OCI-LY1 (cell line): ENCODE data around the gene PXK.
A peak's percentile ranks its signal among the peaks of the same experiment; 100 is the strongest.

Experiments
- H2AFZ ChIP-seq: fragments of 200-600 bp; sonication (generic), shearing (Covaris generic); 2 replicates; pipeline ENCODE4 v1.6.0; 2014; ENCODE audit warnings: antibody characterized with exemption, mild to moderate bottlenecking, low read length
- H3F3A ChIP-seq: fragments of 200-600 bp; sonication (generic), shearing (Covaris generic); 2 replicates; pipeline ENCODE4 v1.6.0; 2014; ENCODE audit warnings: mild to moderate bottlenecking, antibody characterized with exemption, low read length, moderate library complexity; ENCODE audit not compliant: insufficient read depth
- H3K27ac ChIP-seq: fragments of 200-600 bp; sonication (generic); 2 replicates; pipeline ENCODE4 v1.5.1; 2014; ENCODE audit warnings: low read length, mixed run types, mild to moderate bottlenecking, low read depth; ENCODE audit not compliant: poor library complexity, severe bottlenecking
- H3K27me3 ChIP-seq: fragments of 200-600 bp; sonication (generic); 2 replicates; pipeline ENCODE4 v1.6.0; 2014; ENCODE audit warnings: antibody characterized with exemption, mild to moderate bottlenecking, low read length, moderate library complexity; ENCODE audit not compliant: insufficient read depth
- H3K36me3 ChIP-seq: fragments of 200-600 bp; sonication (generic); 2 replicates; pipeline ENCODE4 v1.6.1; 2014; ENCODE audit warnings: mild to moderate bottlenecking, antibody characterized with exemption, low read length, moderate library complexity, mixed read lengths; ENCODE audit not compliant: insufficient read depth
- H3K4me1 ChIP-seq: fragments of 200-600 bp; sonication (generic); 2 replicates; pipeline ENCODE4 v1.5.1; 2014; ENCODE audit warnings: mild to moderate bottlenecking, low read length, moderate library complexity; ENCODE audit not compliant: insufficient read depth, severe bottlenecking
- H3K4me2 ChIP-seq: fragments of 200-600 bp; sonication (generic), shearing (Covaris generic); 2 replicates; pipeline ENCODE4 v1.6.1; 2014; ENCODE audit warnings: low read length
- H3K4me3 ChIP-seq: fragments of 200-600 bp; sonication (generic); 2 replicates; pipeline ENCODE4 v1.5.1; 2014; ENCODE audit warnings: low read length, low read depth, mild to moderate bottlenecking, mixed read lengths; ENCODE audit not compliant: poor library complexity, severe bottlenecking
- H3K79me2 ChIP-seq: fragments of 200-600 bp; shearing (Covaris generic); 2 replicates; pipeline ENCODE4 v1.6.1; 2016; ENCODE audit warnings: mixed run types, low read length, mixed read lengths; ENCODE audit not compliant: insufficient read depth
- H3K9ac ChIP-seq: fragments of 200-600 bp; sonication (generic), shearing (Covaris generic); 2 replicates; pipeline ENCODE4 v1.6.1; 2014; ENCODE audit warnings: mild to moderate bottlenecking, low read length, mixed read lengths
- H3K9me2 ChIP-seq: fragments of 200-600 bp; sonication (generic), shearing (Covaris generic); 2 replicates; pipeline ENCODE4 v1.6.1; 2014; ENCODE audit warnings: low read depth, mild to moderate bottlenecking, low read length, mixed read lengths
- H3K9me3 ChIP-seq: fragments of 200-600 bp; shearing (Covaris generic); 2 replicates; pipeline ENCODE4 v1.6.1; 2014; ENCODE audit warnings: low read length, mixed read lengths
- H4K20me1 ChIP-seq: fragments of 200-600 bp; sonication (generic), shearing (Covaris generic); 2 replicates; pipeline ENCODE4 v1.6.0; 2016; ENCODE audit warnings: mild to moderate bottlenecking, low read length; ENCODE audit not compliant: insufficient read depth
- EZH2 ChIP-seq: fragments of 200-600 bp; sonication (generic), shearing (Covaris generic); IDR thresholded peaks from 2 replicates; pipeline ENCODE4 v1.8.0; 2017; ENCODE audit warnings: borderline replicate concordance, mixed run types, mild to moderate bottlenecking, antibody characterized with exemption, low read length, moderate library complexity, mixed read lengths
- TF ChIP-seq, protein P1 (sequence below): fragments of 200-600 bp; sonication (generic), shearing (Covaris generic); IDR thresholded peaks from 2 replicates; pipeline ENCODE4 v1.5.1; 2017; ENCODE audit warnings: mild to moderate bottlenecking, antibody characterized with exemption, low read length, moderate library complexity, mixed read lengths

Gene PXK

DNA sequence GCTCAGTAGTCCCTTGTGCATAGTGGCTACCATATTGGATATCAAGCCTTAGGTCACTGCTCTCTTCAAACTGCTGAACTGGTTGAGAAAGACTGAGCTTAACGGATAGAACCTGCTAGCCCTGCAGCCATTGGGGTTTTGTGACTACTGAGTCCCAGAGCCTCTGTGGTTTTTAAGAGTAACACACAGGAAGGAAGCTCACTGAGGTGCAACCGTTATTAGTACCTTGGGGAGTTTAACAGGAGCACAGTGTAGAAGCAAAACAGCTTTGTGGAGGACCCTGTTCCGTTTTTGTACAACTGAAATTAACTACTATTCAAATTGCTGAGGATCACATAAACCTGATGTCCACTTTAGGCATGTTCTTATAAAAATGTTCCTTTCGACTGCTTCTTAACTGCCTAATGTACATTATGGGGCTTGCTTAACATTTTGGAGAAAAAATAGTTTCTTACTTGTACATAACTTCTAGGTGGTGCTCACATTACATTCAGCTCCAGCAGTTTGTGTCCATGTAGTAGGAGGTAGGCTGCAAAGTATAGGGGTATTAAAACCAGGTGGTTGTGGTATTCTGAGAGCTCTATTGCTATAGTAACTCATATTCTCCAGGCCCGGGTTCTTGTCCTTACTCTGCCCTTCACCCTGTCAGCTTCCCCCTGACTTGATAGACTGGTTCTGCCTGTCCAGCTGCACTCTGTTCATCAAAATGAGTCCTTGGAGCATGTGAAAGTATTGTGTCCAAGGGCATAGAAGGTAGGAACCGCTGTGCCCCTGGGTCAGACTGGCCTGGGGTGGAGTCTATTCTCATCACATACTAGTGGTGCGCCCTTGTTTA is 17.3 kb downstream of the PXK start:
- peaks cover 26% of the 10 kb centered on the region for H3F3A ChIP-seq
- peak overlapping the region; percentile 57 for H3K4me3 ChIP-seq
- no peaks in the 10 kb centered on the region for H3K27me3 ChIP-seq
- H3K9me2 ChIP-seq: no peaks in the 10 kb centered on the region
- H3K9ac ChIP-seq: peak overlapping the region; percentile 90
- no peak for TF ChIP-seq EZH2
- TF ChIP-seq, protein P1, sequence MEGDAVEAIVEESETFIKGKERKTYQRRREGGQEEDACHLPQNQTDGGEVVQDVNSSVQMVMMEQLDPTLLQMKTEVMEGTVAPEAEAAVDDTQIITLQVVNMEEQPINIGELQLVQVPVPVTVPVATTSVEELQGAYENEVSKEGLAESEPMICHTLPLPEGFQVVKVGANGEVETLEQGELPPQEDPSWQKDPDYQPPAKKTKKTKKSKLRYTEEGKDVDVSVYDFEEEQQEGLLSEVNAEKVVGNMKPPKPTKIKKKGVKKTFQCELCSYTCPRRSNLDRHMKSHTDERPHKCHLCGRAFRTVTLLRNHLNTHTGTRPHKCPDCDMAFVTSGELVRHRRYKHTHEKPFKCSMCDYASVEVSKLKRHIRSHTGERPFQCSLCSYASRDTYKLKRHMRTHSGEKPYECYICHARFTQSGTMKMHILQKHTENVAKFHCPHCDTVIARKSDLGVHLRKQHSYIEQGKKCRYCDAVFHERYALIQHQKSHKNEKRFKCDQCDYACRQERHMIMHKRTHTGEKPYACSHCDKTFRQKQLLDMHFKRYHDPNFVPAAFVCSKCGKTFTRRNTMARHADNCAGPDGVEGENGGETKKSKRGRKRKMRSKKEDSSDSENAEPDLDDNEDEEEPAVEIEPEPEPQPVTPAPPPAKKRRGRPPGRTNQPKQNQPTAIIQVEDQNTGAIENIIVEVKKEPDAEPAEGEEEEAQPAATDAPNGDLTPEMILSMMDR: no peak
- peaks cover 55% of the 10 kb centered on the region for H3K79me2 ChIP-seq
- no peak overlapping the region for H2AFZ ChIP-seq
- peaks cover 27% of the 10 kb centered on the region for H3K36me3 ChIP-seq
- H4K20me1 ChIP-seq: no peaks in the 10 kb centered on the region
- H3K4me2 ChIP-seq: peak overlapping the region; percentile 89
- H3K27ac ChIP-seq: peak overlapping the region; percentile 100
- no peaks in the 10 kb centered on the region for H3K9me3 ChIP-seq
- peaks cover 97% of the 10 kb centered on the region for H3K4me1 ChIP-seq

- Histone ChIP-seq H3K4me1 (peaks cover 97% of the 10 kb centered on the region), H3K79me2 (peaks cover 54% of the 10 kb centered on the region), H3K4me2 (peak overlapping the region; percentile 89), H3K36me3 (peaks cover 27% of the 10 kb centered on the region), H3F3A (peaks cover 26% of the 10 kb centered on the region), H3K27ac (peak overlapping the region; percentile 100), H3K9me3 (no peaks in the 10 kb centered on the region), H3K9ac (peak overlapping the region; percentile 90), H3K9me2 (no peaks in the 10 kb centered on the region), H3K27me3 (no peaks in the 10 kb centered on the region), H2AFZ (no peak overlapping the region), H3K4me3 (peak overlapping the region; percentile 57), H4K20me1 (no peaks in the 10 kb centered on the region)
- TF ChIP-seq, protein P1: no peak
- no peak for TF ChIP-seq EZH2
Observed at GRCh38 chr3:58350627-58351013, 17.9 kb downstream of the PXK start.

DNA sequence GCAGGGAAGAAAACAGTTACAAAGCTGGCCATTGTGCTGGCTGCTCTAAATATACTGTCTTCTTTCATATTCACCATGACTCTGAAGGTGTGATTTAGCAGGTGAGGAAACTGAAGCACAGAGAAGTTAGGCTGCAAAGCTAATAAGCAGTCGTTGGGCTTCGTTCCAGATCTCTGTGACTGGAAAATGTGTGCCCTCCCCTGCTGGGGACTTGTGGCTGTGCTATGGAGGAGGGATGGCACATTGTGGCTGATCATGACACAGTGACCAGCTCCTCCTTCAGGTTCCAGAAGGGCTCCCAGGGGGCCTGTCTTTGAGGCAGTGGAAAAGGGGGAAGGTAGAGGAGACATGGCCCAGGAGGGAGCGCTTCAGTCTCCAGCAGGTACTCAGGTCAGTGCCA is 19.2 kb downstream of the PXK start:
- Histone ChIP-seq H3K4me1 (peaks cover 100% of the 10 kb centered on the region), H4K20me1 (no peaks in the 10 kb centered on the region), H3K9me3 (no peaks in the 10 kb centered on the region), H3K9ac (peak overlapping the region; percentile 90), H3K36me3 (peaks cover 24% of the 10 kb centered on the region), H3K79me2 (peaks cover 57% of the 10 kb centered on the region), H3K4me2 (peak overlapping the region; percentile 89), H3K4me3 (peak overlapping the region; percentile 57), H3K27ac (peak overlapping the region; percentile 100), H3F3A (peaks cover 26% of the 10 kb centered on the region), H2AFZ (no peak overlapping the region), H3K9me2 (no peaks in the 10 kb centered on the region), H3K27me3 (no peaks in the 10 kb centered on the region)
- no peak for TF ChIP-seq EZH2
- TF ChIP-seq, protein P1: no peak
